NCI-H2029 treated with DMSO at 0.1 percent for 48 hours (cell line): ENCODE data around the gene GPRC5C.
"Not testable (repeated sequence)": the region's sequence is repeated elsewhere in the genome, so short reads cannot be mapped to it uniquely, and the experiment has no call there.

Experiments used
- DNase-seq: peaks from one replicate; lab custom pipeline; 2025; lab: John Stamatoyannopoulos, UW

GPRC5C gene

DNA sequence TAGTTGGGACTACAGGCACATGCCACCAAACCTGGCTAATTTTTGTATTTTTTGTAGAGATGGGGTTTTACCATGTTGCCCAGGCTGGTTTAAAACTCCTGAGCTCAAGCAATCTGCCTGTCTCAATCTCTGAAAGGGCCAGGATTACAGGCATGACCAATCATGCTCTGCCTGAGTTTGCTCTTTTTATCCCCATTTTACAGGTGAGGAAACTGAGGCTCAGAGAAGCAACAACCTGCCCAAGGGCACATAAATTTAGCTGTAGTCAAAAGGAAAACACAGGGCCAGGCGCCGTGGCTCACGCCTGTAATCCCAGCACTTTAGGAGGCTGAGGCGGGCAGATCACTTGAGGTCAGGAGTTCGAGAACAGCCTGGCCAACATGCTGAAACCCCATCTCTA lies 26.6 kb upstream of the GPRC5C start:
- DNase-seq = not testable (repeated sequence)

DNA sequence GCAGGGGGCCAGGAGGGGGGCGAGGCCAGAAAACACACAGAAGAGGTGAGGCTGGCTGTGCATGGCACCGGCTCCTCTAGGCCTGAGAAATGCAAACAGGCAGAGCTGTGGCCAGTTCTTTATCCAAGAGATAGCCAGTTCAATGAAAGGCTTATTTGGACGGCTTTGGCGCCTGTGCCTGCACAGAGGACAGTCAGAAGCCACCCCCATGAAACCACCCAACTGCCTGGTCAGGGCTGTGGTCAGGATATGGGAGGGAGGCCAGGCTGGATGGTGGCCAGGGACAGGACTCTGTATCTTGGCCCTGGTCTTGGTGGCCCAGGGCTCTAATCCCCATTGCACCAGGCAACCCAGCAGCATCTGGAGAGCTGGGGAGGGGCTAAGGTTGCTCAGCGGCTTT lies 24.5 kb upstream of the GPRC5C start:
- DNase-seq = no peak

DNA sequence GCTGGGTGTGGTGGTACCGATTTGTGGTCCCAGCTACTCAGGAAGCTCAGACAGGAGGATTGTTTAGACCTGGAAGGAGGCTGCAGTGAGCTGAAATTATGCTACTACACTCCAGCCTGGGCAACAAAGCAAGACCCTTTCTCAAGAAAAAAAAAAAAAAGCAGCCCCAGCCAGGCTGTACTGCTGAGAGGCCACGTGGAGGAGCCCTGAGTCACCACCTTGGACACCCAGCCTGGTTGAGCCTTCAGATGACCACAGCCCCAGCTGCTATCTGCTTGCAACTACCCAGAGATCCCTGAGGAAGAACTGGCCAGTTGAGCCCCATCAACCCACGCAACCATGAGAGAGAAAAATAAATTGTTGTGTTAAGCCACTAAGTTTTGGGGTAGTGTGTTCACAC lies 23.6 kb upstream of the GPRC5C start:
- DNase-seq = no peak

DNA sequence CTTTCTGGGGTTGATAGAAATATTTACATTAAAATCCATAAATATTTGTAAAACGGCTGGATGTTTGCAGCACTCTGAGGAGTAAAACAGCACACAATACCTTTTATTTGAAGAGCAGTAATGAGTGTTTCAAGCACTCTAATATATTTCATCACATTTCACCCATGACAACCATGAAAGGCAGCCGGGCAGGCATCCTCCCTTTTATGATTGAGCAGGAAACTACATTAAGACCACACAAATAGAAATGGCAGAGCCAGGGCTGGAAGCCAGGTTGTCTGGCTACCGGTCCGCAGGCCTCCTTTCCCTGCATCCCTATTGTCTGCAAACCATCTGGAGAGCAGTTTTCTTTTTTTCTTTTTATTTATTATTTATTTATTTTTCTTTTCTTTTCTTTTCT lies 23.1 kb upstream of the GPRC5C start:
- DNase-seq = peak; percentile 77

DNA sequence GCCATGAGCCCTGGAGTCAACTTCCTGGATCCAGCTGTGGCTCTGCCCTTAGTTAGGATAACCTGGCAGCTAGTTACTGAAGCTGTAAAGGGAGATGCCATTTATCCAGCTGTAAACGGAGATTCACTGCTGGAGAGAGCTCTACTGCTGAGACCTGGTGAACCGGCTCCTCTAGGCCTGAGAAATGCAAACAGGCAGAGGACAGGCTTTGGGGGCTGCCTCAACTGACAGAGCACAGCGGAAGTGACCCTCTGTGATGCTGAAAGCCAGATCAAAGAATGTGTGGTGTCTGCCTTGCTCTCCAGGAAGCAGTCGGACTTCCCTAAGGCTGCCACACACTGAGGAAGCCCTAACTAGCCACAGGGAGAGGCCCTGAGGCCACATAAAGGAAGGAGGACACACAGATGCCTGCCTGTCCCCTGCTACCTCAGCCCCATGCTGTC lies 21.9 kb upstream of the GPRC5C start:
- DNase-seq = no peak

DNA sequence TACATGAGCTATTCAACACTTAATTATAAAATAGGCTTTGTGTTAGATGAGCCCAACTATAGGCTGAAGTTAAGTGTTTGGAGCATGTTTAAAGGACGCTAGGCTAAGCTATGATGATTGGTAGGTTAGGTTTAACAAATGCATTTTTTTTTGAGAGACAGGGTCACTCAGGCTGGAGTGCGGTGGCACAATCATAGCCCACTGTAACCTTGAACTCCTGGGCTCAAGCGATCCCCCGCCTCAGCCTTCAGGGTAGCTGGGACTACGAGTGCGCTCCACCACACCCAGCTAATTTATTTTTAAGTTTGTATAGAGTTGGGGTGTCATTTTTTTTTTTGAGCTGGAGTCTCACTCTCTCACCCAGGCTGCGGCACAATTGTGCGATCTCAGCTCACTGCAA lies 19.3 kb upstream of the GPRC5C start:
- no peak for DNase-seq

DNA sequence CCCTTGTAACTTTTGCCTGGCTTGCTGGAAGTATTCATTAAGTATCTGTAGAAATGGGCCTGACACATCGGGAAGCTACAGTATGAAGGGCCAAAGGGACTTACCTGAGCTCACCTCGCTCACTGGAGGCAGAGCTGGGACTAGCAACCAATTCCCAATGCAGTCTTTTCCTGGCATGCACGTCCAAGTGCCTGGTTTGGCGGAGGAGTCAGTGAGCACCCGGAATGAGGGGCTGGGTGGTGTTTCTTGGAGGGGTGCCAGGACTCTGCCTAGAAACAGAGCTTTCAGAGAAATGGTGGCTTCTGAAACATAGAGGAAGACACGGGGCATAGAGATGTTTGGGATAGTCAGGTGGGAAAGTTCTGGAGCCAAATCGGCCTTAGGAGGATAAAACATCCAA lies 18.4 kb upstream of the GPRC5C start:
- DNase-seq = no peak

DNA sequence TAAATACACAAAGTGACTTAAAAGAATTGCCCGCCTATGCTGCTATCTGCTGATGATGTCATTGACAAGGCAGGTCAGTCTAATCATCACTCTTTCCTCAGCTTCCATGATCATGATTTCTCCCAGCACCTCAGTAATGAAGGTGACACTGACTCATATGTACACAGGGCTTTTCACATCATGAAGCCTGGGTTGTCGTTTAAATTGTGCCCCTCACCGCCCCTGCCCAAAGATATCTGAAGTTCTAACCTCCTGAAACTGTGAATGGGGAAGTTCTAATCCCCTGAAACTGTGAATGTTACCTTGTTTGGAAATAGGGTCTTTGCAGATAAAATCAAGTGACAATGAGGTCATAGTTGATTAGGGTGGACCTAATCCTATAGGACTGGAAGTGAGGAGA lies 17.4 kb upstream of the GPRC5C start:
- DNase-seq = no peak

DNA sequence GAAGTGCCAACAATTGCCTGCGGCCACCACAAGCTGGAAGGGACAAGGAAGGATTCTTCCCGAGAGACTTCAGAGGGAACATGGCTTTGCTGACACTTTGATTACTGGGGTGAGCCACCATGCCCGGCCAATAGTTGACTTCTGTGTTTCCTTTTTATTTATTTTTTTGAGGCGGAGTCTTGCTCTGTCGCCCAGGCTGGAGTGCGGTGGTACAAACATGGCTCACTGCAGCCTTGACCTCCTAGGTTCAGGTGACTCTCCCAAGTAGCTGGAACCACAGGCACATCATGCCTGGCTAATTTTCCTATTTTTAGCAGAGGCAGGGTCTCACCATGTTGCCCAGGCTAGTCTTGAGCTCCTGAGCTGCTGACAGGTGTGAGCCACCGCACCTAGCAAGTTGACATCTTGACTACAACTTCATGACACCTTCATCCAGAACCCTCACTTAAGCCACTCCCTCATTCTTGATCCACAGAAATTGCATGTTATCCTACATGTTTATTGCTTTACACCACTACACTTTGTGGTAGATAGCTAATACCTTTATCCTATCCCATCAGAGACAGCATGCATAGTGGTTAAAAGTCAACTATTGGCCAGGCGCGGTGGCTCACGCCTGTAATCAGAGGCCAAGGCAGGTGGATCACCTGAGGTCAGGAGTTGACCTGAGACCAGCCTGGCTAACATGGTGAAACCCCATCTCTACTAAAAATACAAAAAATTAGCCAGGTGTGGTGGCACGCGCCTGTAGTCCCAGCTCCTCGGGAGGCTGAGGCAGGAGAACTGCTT lies 16.1 kb upstream of the GPRC5C start:
- DNase-seq = no peak

DNA sequence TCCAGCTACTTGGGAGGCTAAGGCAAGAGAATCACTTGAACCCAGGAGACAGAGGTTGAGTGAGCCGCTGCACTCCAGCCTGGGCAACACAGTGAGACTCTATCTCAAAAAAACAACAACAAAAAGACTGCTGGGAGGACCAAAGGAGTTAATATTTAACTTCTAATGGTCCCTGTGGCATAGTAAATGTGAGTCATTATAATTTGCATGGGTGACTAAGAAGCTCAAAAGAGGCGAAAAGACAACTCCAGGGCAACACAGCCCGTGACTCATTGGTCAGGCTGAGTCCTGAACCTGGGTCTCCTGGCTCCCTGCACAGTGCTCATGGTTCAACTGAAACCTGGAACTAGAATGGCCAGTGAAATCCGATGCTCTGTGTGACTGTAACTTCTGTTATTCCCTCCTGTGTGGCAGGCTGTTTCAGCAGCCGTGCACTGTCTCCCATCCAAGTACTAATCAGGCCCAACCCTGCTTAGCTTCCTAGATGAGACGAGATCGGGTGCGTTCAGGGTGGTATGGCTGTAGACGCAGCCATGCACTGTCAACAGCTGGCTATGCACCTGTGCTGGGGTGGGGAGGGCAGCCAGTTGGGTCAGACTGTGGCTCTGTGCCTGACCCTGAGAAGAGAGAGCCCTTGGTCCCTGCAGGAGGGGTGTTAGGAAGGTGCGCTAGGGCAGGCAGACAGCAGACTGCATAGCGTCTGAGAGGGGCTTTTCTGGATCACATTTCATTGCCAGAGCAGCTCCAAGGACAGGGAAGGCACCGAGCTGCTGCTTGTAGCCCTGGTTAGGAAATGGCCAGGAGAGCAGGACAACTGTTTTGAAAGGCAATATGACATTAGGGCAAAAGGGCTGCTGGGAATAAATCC lies 14.5 kb upstream of the GPRC5C start:
- DNase-seq = no peak

DNA sequence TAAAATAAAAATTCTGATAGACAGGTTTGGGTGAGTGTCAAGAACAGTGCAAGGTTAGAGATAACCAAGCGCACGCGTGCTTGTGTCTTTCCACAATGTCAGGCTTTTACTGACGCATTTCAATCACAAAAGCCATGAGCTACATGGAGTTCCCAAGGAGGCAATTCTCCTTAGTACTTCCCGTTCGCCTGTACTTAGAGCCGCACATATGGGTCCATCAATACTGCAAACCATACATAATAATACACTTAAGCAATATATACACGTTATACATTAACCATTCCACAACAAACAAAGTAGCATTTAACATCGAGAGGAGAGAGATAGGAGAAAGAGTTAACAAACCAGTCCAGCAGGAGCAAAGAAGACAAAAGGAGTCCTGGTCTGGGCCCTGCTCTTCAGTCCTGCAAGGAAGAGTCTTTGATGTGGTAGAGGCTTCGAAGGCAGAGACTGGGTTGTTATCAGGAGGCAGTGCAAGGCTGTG lies 11.9 kb upstream of the GPRC5C start:
- no peak for DNase-seq

DNA sequence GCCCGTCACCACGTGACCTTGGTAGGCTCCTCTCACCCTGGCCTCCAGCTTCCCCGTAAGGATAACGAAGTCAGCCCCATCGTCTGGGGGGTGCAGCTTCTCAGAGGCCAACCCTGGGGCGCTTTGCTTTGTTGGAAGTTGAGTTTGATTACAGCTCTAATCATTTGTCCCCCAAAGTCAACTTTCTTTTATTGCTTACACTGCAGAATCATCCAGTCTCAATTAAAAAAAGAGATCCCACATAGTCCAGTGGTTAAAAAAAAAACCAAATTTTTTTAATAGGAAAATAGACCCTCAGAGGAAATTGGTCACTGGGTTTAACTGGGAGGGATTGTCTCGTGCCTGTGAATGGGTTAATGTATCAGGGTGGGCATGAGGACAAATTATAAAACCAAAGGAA lies 7.8 kb upstream of the GPRC5C start:
- no peak for DNase-seq

DNA sequence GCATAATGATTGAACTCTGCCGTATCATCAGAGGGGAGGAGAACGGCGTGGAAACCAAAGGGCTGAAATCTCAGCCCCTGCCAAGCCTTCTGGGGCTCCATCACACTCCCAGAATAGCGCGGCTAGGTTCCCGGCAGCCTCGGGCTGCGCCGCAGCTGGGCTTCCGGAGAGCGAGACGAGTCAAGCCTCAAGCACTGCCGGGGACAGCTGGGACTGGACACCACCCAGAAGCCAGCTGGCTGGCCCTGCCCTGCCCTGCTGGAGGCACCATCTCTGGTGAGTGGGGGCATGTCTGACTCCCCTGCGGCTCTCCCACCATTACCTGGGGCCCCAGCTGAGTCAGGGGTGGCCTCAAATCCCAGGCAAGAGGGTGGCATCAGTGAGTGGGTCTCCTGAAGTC lies 7.2 kb upstream of the GPRC5C start:
- DNase-seq = no peak

DNA sequence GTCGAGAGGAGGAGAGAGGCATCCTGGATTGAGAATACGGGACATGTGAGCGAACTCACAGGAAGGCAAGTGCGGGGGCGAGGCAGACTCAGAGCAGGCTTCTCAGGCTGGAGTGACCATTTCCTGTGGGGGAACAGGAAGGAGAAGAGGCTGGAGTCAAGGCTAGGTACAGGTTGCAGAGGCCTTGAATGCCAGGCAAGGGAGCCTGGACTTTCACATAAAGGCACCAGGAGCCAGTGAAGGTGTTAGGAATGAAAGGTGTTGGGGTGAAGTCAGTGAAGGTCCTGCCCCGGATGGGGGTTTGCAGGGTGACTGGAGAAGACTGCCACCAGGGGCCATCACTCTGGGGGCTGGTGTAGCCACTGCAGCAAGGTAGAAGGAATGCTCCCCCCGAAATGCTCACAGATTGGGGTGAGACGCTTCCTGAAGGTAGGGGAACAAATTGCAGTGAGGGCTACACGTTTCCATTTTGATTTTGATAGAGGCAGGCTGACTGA lies 5.3 kb upstream of the GPRC5C start:
- DNase-seq = no peak

DNA sequence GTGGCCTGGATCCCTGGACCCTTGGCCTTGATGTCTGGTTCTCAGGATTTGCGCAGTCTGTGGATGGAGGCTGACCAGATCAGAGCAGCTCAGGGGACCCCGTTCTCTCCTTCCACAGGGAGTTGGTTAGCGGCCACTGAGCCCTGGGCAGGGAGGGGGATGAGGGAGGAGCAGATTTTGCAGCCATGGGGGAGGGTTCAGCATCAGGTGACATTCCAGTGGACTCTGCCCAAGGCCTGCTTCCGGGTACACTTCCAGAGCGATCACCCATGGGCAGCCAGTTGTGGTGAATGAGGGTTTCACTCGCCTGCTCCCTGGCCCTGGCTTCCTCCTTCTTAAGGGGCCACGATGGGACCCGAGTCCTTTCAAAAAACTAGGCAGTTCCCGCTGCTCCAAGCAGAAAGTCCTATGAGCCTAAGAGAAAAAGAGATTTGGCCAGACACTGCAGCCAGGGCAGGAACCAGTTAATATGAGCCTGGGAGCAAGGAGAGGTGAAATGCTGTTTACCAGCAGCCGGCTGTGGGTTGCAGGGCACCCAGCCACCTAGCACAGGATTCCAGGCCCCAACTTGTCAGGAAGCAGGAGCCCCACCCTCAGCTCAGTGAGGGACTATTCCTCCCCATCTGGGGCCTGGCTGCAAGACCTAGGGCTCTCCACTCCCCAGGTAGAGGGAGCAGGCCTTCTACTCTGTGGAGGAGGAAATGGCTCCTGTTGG lies 4.7 kb upstream of the GPRC5C start:
- DNase-seq = no peak

DNA sequence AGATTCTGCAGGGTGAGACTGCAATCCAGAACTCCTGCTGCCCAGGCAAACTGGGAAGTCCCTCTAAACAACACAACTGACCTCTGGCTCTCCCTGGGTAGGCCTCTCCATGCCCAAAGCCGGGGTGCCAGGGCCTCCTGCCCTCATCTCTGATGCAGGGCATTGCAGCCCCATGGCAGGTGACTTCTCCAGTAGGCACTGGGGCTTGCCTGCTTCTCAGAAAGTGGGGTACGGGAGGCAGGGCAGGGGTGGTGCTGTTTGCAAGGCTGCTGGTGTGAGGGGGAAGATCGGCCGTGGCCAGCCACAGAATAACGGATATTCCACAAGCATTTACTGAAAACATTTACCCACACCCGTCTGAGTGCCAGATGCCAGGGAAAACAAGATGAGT lies 4.1 kb upstream of the GPRC5C start:
- DNase-seq = no peak

DNA sequence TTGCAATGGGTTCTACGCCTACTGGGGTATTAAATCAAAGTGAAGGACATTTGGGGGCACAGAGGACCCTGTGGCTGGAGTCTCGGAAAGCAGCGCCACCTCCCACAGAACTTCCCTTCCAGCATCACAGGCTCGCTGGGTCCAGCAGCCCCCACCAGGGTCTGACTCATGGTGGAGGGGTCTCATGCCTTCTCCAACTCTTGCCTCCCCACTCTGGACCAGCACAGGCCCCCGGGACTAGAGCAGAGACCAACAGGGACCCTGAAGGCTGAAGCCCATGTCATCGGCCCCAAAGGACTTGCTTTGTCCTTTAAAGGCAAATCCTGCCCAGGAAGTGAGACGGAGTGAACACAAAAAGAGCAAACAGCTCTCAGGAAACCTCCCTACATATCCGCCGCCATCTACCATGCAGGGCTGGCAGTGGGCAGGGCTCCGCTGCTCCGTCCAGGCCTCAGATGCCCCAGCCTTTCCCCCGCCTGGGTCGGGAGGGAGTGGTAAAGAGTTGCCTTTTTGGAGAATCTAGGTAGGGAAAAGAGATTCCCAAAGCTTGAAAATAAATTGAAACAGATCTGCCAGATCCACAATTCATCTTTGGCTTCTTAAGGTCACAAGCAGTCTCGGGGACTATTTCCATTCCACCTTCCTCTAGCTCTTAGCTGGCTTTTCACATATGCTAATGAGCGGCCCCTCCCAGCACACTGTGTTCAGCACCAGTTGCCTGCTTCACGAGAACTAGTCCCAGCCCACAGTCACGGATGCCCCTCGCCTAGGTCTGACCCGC lies 2.1 kb upstream of the GPRC5C start:
- DNase-seq = no peak

DNA sequence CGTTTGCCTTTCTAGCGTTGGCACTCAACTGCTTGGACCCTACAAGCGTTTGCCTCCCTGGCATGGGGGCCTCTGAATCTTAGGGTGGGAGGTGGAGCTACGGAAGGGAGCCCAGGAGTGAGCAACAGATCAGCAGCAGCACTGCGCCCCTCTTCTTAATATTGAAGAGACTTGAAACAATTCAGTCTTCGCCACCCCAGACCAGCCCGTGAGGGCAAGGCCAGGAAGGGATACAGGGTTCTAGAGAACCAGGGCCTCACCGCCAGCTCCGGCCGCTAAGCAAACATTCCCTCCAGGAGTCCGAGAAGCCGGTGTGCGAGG lies 1.5 kb upstream of the GPRC5C start:
- DNase-seq = no peak

DNA sequence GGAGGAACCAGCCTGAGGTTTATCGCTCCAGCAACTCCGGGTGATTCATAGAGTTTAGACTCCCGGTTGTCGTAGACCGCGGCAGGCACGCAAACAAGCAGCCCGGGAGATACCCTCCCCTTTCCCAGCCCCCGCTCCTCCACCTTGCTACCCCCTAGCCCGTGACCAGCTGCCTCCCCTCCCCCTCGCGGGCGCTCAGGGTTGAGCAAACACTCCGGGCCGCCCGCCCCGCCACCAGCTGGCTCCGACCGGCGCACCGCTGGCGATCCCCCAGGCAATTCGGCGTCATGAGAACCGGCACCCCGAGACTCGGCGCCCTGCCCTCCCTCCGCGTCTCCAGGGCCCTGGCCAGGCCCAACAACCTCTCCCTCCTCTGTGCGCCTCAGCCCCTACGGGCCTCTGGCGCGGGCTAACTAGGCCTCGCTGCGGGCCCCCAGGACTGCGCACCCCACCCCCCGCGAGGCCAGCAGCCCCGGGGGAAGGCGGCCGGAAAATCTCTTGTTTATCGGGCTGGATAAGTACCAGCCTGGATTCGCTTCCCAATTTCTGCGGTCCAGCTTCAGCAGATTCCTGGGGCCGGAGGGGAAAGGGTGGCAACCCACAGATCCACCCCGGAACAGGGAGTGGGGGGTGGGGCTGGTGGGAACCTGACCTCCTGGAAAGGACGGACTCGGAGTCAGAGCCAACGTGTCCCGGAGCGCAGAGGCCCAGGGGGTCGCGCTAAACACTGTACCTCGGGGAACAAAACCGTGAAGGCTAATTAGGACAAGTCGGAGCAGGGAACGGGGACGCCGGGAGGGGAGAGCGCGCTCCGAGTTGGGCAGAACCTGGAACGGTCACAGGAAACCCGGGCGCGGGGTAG lies 951 bp upstream of the GPRC5C start:
- DNase-seq = peak; percentile 66

DNA sequence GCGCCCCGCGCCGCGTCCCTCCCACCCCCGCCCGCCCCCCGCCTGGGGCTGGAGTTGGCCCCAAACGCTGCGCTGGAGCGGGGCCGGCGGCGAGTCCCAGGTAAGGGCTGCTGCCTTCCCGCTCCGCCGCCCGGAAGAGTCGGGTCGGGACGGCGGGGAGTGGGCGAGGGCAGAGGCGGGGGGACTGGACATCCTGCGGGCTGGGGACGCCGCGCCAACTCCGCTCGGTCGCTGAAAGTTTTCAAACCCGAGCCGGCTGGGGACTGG lies 469 bp downstream of the GPRC5C start:
- no peak for DNase-seq

DNA sequence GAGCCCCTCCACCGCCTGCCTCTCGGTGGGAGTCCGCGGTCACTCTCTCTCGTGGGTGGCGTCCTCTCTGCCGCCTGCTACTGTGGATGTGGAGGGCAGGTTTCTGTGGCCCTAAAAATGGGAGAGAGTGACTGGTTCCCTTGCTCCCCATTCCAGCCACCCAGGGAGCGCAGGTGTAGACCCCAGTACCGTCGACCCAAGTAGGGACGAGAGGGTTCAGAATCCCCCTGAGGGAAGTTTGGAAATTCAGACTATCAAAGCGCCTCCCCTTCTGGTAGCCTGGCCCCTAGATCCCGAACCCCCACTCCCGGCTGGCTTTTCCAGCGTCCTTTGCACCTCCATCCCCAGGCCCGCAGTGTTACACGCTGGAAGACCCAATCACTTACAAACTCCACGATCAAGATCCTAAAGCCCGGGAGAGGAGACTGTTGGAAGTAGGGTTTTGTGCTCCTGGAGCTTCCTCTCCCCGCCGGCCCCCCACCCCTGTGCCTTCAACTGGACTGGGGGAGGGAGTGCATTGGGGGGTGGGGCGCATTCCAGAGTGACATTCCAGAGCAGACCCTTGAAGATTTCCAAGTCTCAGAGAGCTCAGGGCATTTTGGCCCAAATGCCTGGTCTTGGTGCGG lies 991 bp downstream of the GPRC5C start:
- no peak for DNase-seq
